D721Med (cell line): ENCODE results near the gene PPIC.

Experiments used
- DNase-seq: peaks from one replicate; pipeline ENCODE4 v3.0.0; 2011; ENCODE audit warnings: low spot score; ENCODE audit not compliant: insufficient read length
- FAIRE-seq: peaks from 2 replicates; lab custom pipeline; 2011; peaks lifted over from hg19 to GRCh38; lab: Jason Lieb, UNC
- TF ChIP-seq, protein P1 (sequence below): IDR thresholded peaks from 2 replicates; pipeline ENCODE4 v1.5.1; 2012; ENCODE audit warnings: mild to moderate bottlenecking, control low read depth; ENCODE audit not compliant: insufficient read depth; ENCODE audit errors: missing control alignments

PPIC gene

DNA sequence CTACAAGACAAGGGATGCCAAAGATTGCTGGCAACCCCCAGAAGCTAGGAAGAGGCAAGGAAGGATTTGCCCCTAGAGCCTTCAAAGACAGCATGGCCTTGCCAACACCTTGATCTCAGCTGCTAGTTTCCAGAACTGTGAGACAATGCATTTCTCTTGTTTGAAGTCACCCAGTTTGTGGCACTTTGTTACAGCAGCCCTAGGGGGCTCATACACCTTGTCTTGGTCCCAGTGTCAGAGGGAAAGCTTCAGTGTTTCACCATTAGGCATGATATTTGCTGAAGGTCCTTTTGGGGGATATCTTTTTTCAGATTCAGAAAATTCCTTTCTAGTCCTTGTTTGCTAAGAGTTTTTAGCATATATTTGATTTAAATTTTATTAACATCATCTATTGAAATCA lies 3.1 kb upstream of the PPIC start:
- no peak for FAIRE-seq
- TF ChIP-seq, protein P1, sequence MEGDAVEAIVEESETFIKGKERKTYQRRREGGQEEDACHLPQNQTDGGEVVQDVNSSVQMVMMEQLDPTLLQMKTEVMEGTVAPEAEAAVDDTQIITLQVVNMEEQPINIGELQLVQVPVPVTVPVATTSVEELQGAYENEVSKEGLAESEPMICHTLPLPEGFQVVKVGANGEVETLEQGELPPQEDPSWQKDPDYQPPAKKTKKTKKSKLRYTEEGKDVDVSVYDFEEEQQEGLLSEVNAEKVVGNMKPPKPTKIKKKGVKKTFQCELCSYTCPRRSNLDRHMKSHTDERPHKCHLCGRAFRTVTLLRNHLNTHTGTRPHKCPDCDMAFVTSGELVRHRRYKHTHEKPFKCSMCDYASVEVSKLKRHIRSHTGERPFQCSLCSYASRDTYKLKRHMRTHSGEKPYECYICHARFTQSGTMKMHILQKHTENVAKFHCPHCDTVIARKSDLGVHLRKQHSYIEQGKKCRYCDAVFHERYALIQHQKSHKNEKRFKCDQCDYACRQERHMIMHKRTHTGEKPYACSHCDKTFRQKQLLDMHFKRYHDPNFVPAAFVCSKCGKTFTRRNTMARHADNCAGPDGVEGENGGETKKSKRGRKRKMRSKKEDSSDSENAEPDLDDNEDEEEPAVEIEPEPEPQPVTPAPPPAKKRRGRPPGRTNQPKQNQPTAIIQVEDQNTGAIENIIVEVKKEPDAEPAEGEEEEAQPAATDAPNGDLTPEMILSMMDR: no peak
- DNase-seq: no peak

- no peak for FAIRE-seq
- no peak for DNase-seq
- TF ChIP-seq, protein P1: no peak
Measured at GRCh38 chr5:123037104-123037418, 536 bp upstream of the PPIC start.

DNA sequence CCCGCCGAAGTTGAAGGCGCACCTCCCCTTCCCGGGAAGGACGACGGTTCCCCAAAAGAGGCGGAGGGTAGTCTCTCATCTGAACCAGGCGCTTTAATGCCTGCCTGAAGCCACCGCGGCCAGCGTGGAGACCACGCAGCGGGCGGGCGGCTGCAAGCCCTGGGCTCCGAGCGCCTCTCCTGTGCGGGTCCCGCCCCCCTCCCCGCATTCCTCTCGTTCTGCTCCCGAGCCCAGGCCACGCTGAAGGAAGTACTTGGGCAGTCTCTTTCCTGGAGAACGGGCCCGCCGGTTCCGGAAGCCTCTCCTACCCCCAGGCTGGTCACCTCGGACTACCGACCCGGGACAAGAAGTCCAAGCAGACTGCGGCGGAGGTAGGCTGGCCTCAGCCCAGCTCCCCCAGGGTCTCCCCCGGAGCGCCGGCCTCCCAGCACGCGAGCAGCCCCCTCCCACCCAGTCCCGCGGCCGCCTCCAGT lies 571 bp downstream of the PPIC start:
- TF ChIP-seq, protein P1: no peak
- DNase-seq: no peak
- no peak for FAIRE-seq

DNA sequence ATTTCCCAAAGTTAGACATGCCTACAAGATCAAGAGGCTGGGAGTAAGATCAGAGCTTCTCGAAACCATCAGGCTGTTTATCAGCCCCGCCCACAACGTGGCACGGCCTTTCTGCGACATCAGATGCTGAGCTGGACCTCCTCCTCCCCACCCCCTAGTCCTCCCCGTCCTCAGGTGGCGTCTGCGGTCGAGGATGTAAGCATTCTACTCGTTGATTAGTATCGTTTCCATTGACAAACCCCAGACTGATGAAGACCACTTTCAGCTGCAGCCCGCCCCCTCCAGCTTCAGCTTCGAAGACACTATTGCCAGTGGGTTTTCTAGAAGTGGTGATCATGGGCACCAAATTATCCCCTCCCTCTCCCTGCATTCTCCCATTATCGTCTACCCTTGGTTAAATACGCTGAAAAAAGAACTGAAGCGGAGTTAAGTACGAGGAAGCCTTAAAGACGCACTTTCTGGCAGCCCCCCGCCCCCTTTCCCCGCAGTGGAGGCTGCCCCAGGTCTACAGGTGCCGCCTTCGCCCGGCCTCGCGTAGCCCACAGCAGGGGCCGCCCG lies 1.1 kb downstream of the PPIC start:
- FAIRE-seq: no peak
- no peak for DNase-seq
- TF ChIP-seq, protein P1: no peak

DNA sequence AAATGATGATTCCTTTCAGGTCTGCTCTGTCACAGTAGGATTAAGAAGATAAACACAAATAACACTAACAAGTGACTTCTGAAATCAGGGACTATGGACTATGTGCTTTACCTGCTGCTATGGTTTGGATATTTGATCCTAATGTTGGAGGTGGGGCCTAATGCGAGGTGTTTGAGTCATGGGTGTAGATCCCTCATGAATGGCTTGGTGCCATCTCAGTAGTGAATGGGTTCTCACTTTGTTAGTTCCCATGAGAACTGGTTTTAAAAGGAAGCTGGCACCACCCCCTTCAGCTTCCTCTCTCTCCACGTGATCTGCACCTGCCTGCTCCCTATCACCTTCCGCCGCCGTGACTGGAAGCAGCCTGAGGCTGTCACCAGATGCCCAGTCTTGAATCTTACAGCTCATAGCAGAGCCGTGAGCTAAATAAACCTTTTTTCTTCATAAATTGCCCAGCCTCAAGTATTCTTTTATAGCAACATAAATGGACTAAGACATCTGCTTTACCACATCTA lies 3.3 kb downstream of the PPIC start:
- TF ChIP-seq, protein P1: no peak
- FAIRE-seq (no peak), DNase-seq (no peak)

- DNase-seq: no peak
- FAIRE-seq: no peak
- TF ChIP-seq, protein P1: no peak
Measured at GRCh38 chr5:123028222-123028621, 8.3 kb downstream of the PPIC start.

DNA sequence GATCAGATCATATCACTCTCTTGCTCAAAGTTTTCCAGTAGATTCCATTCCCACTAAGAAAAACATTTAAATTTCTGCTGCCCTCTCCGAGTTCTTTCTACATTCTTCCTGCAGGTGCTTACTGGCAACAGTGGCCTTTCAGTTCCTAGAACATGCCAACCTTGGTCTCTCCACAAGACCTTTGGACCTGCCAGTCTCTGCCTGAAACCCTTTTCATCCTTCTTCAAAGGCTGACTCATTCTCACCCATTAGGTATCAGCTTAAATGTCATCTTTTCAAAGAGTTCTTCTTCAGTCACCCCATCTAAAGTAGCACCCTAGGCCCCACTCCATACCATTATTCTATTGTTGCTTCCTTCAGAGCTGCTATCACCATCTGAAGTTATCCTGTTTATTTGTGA lies 21.8 kb downstream of the PPIC start:
- FAIRE-seq (no peak), DNase-seq (no peak)
- TF ChIP-seq, protein P1: no peak
